ENCODE results near the gene TSSK1B.

- TF ChIP-seq POLR2A (IDR thresholded peaks at IDR 0.05), result no peak
- no peak for TF ChIP-seq CTCF (IDR thresholded peaks at IDR 0.05)
- no peak for TF ChIP-seq EP300 (IDR thresholded peaks at IDR 0.05)
These were observed 6.8 kb downstream of the TSSK1B start for GRCh38 chr5:113427871-113428574.
